HG03060 (cell line): ENCODE measurements around the gene SIGLEC11.
"Not testable (repeated sequence)": the region's sequence is repeated elsewhere in the genome, so short reads cannot be mapped to it uniquely, and the experiment has no call there.

Experiments
- ATAC-seq: cut with Tn5 transposase; IDR thresholded peaks from one replicate; pipeline ENCODE4 v1.9.1; 2021; ENCODE audit warnings: low read depth, moderate number of reproducible peaks; ENCODE audit not compliant: unreplicated experiment

The SIGLEC11 gene

GRCh38 chr19:49929121-49929610 is 31.8 kb downstream of the SIGLEC11 start, which contains the start of the genes ATF5 and NUP62:
ATF5 (plus strand) TSS chr19:49929205; CDS start chr19:49930851, 1,646 bp downstream.
NUP62 (minus strand) TSS chr19:49929504; CDS start chr19:49909807, 19,697 bp downstream.
- ATAC-seq: peak; percentile 22

GRCh38 chr19:49927526-49928264 is 33.3 kb downstream of the SIGLEC11 start:
- no peak for ATAC-seq

- no peak for ATAC-seq
Observed at GRCh38 chr19:49926515-49926914, 34.5 kb downstream of the SIGLEC11 start.

GRCh38 chr19:49925486-49925885 is 35.5 kb downstream of the SIGLEC11 start:
- no peak for ATAC-seq

- ATAC-seq: not testable (repeated sequence)
Observed at GRCh38 chr19:49924881-49925210, 36.1 kb downstream of the SIGLEC11 start.

- ATAC-seq: no peak
Observed at GRCh38 chr19:49924004-49924880, 36.7 kb downstream of the SIGLEC11 start.

GRCh38 chr19:49923055-49924003 is 37.6 kb downstream of the SIGLEC11 start:
- ATAC-seq: no peak

GRCh38 chr19:49921871-49922795 is 38.8 kb downstream of the SIGLEC11 start:
- ATAC-seq: no peak

GRCh38 chr19:49920624-49921363 is 40.2 kb downstream of the SIGLEC11 start:
- ATAC-seq: no peak

- ATAC-seq: no peak
Observed at GRCh38 chr19:49918089-49918488, 42.9 kb downstream of the SIGLEC11 start.

- no peak for ATAC-seq
Observed at GRCh38 chr19:49916839-49917733, 43.9 kb downstream of the SIGLEC11 start.

- ATAC-seq: no peak
Observed at GRCh38 chr19:49915271-49915670, 45.7 kb downstream of the SIGLEC11 start.

- ATAC-seq: no peak
Observed at GRCh38 chr19:49913720-49914119, 47.3 kb downstream of the SIGLEC11 start.

GRCh38 chr19:49912965-49913685 is 47.8 kb downstream of the SIGLEC11 start:
- ATAC-seq: no peak

- no peak for ATAC-seq
Observed at GRCh38 chr19:49911381-49912145, 49.4 kb downstream of the SIGLEC11 start.

GRCh38 chr19:49910179-49910578 is 50.8 kb downstream of the SIGLEC11 start:
- no peak for ATAC-seq
